GM18505 (cell line): ENCODE data around the gene FAM222A.

Experiments
- ATAC-seq: cut with Tn5 transposase; IDR thresholded peaks from one replicate; pipeline ENCODE4 v1.9.1; 2021; ENCODE audit not compliant: unreplicated experiment
- POLR2A ChIP-seq: IDR thresholded peaks from 4 replicates; pipeline ENCODE4 v1.6.1; 2011; ENCODE audit warnings: borderline replicate concordance; ENCODE audit not compliant: insufficient read depth, insufficient read length; ENCODE audit errors: extremely low read depth

The FAM222A gene

GRCh38 chr12:109727746-109728726 lies 14.4 kb downstream of the FAM222A start:
- TF ChIP-seq POLR2A, result no peak
- ATAC-seq, result no peak

- no peak for ATAC-seq
- TF ChIP-seq POLR2A, result no peak
Observed at GRCh38 chr12:109728921-109729320, 15.3 kb downstream of the FAM222A start.

GRCh38 chr12:109729371-109729781 lies 15.8 kb downstream of the FAM222A start:
- no peak for ATAC-seq
- TF ChIP-seq POLR2A, result no peak

GRCh38 chr12:109729801-109730200 lies 16.2 kb downstream of the FAM222A start:
- ATAC-seq, result no peak
- no peak for TF ChIP-seq POLR2A

GRCh38 chr12:109730306-109731145 lies 16.9 kb downstream of the FAM222A start:
- ATAC-seq, result no peak
- no peak for TF ChIP-seq POLR2A

GRCh38 chr12:109731231-109731731 lies 17.7 kb downstream of the FAM222A start:
- ATAC-seq, result no peak
- TF ChIP-seq POLR2A, result no peak

- no peak for ATAC-seq
- TF ChIP-seq POLR2A, result no peak
Observed at GRCh38 chr12:109731806-109732205, 18.2 kb downstream of the FAM222A start.

- no peak for TF ChIP-seq POLR2A
- ATAC-seq, result no peak
Observed at GRCh38 chr12:109732321-109733305, 19.0 kb downstream of the FAM222A start.

- ATAC-seq, result no peak
- no peak for TF ChIP-seq POLR2A
Observed at GRCh38 chr12:109734219-109735000, 20.8 kb downstream of the FAM222A start.

GRCh38 chr12:109735051-109735521 lies 21.5 kb downstream of the FAM222A start:
- no peak for ATAC-seq
- TF ChIP-seq POLR2A, result no peak

GRCh38 chr12:109735825-109736551 lies 22.4 kb downstream of the FAM222A start:
- no peak for TF ChIP-seq POLR2A
- no peak for ATAC-seq
